Immature natural killer cell (primary cell): ENCODE results near the gene PTPRR. TPM values are rescaled to one million over a fixed set of nuclear protein-coding genes. Genes with fewer than 3 reads are reported as not detected.

ENCODE experiments used
- DNase-seq, 3 donors: peaks; one replicate each; pipeline ENCODE4 v3.0.0; 2022; ENCODE audit warnings: mixed read lengths in 1 of 3
- H3K27ac Mint-ChIP-seq, 6 donors: one replicate each; pipeline ENCODE4 v1.8.0; 2020; ENCODE audit warnings: mixed read lengths in 6 of 6, mild to moderate bottlenecking in 5 of 6, inconsistent platforms in 4 of 6, moderate library complexity in 3 of 6
- H3K27me3 Mint-ChIP-seq, 3 donors: one replicate each; pipeline ENCODE4 v1.8.0; 2020 to 2021; ENCODE audit warnings: low read depth in 3 of 3, mild to moderate bottlenecking in 3 of 3, mixed read lengths in 3 of 3, moderate library complexity in 3 of 3, inconsistent platforms in 1 of 3
- H3K36me3 Mint-ChIP-seq, 3 donors: one replicate each; pipeline ENCODE4 v1.8.0; 2020; ENCODE audit warnings: mixed read lengths in 3 of 3, inconsistent platforms in 2 of 3, mild to moderate bottlenecking in 2 of 3
- H3K4me1 Mint-ChIP-seq, 2 donors: one replicate each; pipeline ENCODE4 v1.8.0; 2020; ENCODE audit warnings: inconsistent platforms in 2 of 2, mild to moderate bottlenecking in 2 of 2, mixed read lengths in 2 of 2, moderate library complexity in 1 of 2
- H3K4me3 Mint-ChIP-seq, 5 donors: one replicate each; pipeline ENCODE4 v1.8.0; 2020; ENCODE audit warnings: mild to moderate bottlenecking in 5 of 5, mixed read lengths in 5 of 5, inconsistent platforms in 3 of 5, moderate library complexity in 3 of 5
- H3K9me3 Mint-ChIP-seq, 6 donors: one replicate each; pipeline ENCODE4 v1.8.0; 2020; ENCODE audit warnings: mild to moderate bottlenecking in 6 of 6, mixed read lengths in 6 of 6, inconsistent platforms in 4 of 6, moderate library complexity in 3 of 6
- polyA plus RNA-seq, 3 donors: library from polyadenylated mRNA; unstranded; fragments of 300-500 nt; fragmentation: Illumina TruSeq; gene quantifications; one replicate each; pipeline ENCODE4 v1.2.3, GENCODE V29; 2021

The PTPRR gene
- polyA plus RNA-seq, 3 donors from 2014 or later, result 2.7 to 7.8 (median 3.0) TPM

- peaks cover 39 to 45% of the 10 kb centered on the region in 2 donors for H3K4me1 Mint-ChIP-seq
- peak overlapping the region; percentile 23 to 89 (median 81) for H3K4me3 Mint-ChIP-seq
- peaks cover 1 to 6% (median 5%) of the 10 kb centered on the region in 3 donors for H3K27me3 Mint-ChIP-seq
- H3K27ac Mint-ChIP-seq, result no peak overlapping the region
- peaks cover 0 to 4% (median 0%) of the 10 kb centered on the region in 3 donors for H3K36me3 Mint-ChIP-seq
- no peak for DNase-seq
- peaks cover 0 to 3% (median 0%) of the 10 kb centered on the region in 6 donors for H3K9me3 Mint-ChIP-seq
Observed at GRCh38 chr12:70608184-70608583, 312.4 kb downstream of the PTPRR start.

- H3K27me3 Mint-ChIP-seq, result peaks cover 0 to 6% (median 5%) of the 10 kb centered on the region in 3 donors
- H3K4me3 Mint-ChIP-seq, result peak overlapping the region in 2 of 5 donors; percentile 11 to 14
- no peak for DNase-seq
- peaks cover 39 to 45% of the 10 kb centered on the region in 2 donors for H3K4me1 Mint-ChIP-seq
- peaks cover 0 to 3% (median 0%) of the 10 kb centered on the region in 6 donors for H3K9me3 Mint-ChIP-seq
- H3K27ac Mint-ChIP-seq, result no peak overlapping the region
- H3K36me3 Mint-ChIP-seq, result peaks cover 0 to 4% (median 0%) of the 10 kb centered on the region in 3 donors
Observed at GRCh38 chr12:70607107-70607506, 313.4 kb downstream of the PTPRR start.

- no peak overlapping the region for H3K27ac Mint-ChIP-seq
- DNase-seq, result no peak
- H3K36me3 Mint-ChIP-seq, result peaks cover 0 to 4% (median 0%) of the 10 kb centered on the region in 3 donors
- peak overlapping the region in 1 of 5 donors; percentile 10 for H3K4me3 Mint-ChIP-seq
- H3K4me1 Mint-ChIP-seq, result peaks cover 39 to 45% of the 10 kb centered on the region in 2 donors
- peaks cover 3 to 9% (median 3%) of the 10 kb centered on the region in 3 donors for H3K27me3 Mint-ChIP-seq
- peaks cover 0 to 3% (median 0%) of the 10 kb centered on the region in 6 donors for H3K9me3 Mint-ChIP-seq
Observed at GRCh38 chr12:70605976-70606375, 314.6 kb downstream of the PTPRR start.

- Mint-ChIP-seq H3K4me3 (no peak overlapping the region), H3K36me3 (peaks cover 0 to 4% (median 0%) of the 10 kb centered on the region in 3 donors), H3K4me1 (peaks cover 34 to 37% of the 10 kb centered on the region in 2 donors), H3K27me3 (peaks cover 0 to 9% (median 3%) of the 10 kb centered on the region in 3 donors), H3K27ac (no peak overlapping the region), H3K9me3 (peaks cover 0 to 3% (median 0%) of the 10 kb centered on the region in 6 donors)
- DNase-seq, result no peak
Observed at GRCh38 chr12:70604662-70605061, 315.9 kb downstream of the PTPRR start.

- DNase-seq, result no peak
- Mint-ChIP-seq H3K27ac (no peak overlapping the region), H3K27me3 (peaks cover 0 to 4% (median 3%) of the 10 kb centered on the region in 3 donors), H3K9me3 (peaks cover 0 to 3% (median 0%) of the 10 kb centered on the region in 6 donors), H3K36me3 (peaks cover 0 to 4% (median 0%) of the 10 kb centered on the region in 3 donors), H3K4me3 (no peak overlapping the region), H3K4me1 (peaks cover 19 to 22% of the 10 kb centered on the region in 2 donors)
Observed at GRCh38 chr12:70603044-70603443, 317.5 kb downstream of the PTPRR start.

GRCh38 chr12:70598467-70599193, 321.9 kb downstream of the PTPRR start:
- no peak for DNase-seq
- Mint-ChIP-seq H3K36me3 (peaks cover 0 to 7% (median 4%) of the 10 kb centered on the region in 3 donors), H3K4me1 (no peaks in the 10 kb centered on the region), H3K4me3 (no peak overlapping the region), H3K9me3 (peaks cover 0 to 2% (median 0%) of the 10 kb centered on the region in 6 donors), H3K27ac (no peak overlapping the region), H3K27me3 (peaks cover 3 to 4% (median 4%) of the 10 kb centered on the region in 3 donors)

- H3K27me3 Mint-ChIP-seq, result peaks cover 0 to 4% (median 2%) of the 10 kb centered on the region in 3 donors
- DNase-seq, result no peak
- peaks cover 3 to 8% (median 7%) of the 10 kb centered on the region in 3 donors for H3K36me3 Mint-ChIP-seq
- H3K4me3 Mint-ChIP-seq, result no peak overlapping the region
- H3K27ac Mint-ChIP-seq, result no peak overlapping the region
- H3K4me1 Mint-ChIP-seq, result peaks cover 3 to 6% of the 10 kb centered on the region in 2 donors
- peaks cover 0 to 2% (median 0%) of the 10 kb centered on the region in 6 donors for H3K9me3 Mint-ChIP-seq
Observed at GRCh38 chr12:70592664-70593063, 327.9 kb downstream of the PTPRR start.

- no peak overlapping the region for H3K27ac Mint-ChIP-seq
Observed at GRCh38 chr12:70590549-70591226, 329.9 kb downstream of the PTPRR start.

GRCh38 chr12:70590051-70590450, 330.5 kb downstream of the PTPRR start:
- peaks cover 3 to 14% (median 4%) of the 10 kb centered on the region in 3 donors for H3K36me3 Mint-ChIP-seq

More at GRCh38 chr12:70590549-70591226, 329.9 kb downstream of the PTPRR start:
- Mint-ChIP-seq H3K4me3 (no peak overlapping the region), H3K4me1 (peaks cover 3 to 6% of the 10 kb centered on the region in 2 donors), H3K36me3 (peaks cover 3 to 14% (median 5%) of the 10 kb centered on the region in 3 donors), H3K27me3 (peaks cover 0 to 6% (median 2%) of the 10 kb centered on the region in 3 donors), H3K9me3 (peaks cover 0 to 2% (median 0%) of the 10 kb centered on the region in 6 donors)
- DNase-seq, result no peak

More at GRCh38 chr12:70590051-70590450, 330.5 kb downstream of the PTPRR start:
- peak; percentile 60 to 68 (median 66) for DNase-seq
- Mint-ChIP-seq H3K4me3 (no peak overlapping the region), H3K9me3 (peaks cover 0 to 2% (median 0%) of the 10 kb centered on the region in 6 donors), H3K4me1 (peaks cover 3 to 6% of the 10 kb centered on the region in 2 donors), H3K27me3 (peaks cover 0 to 6% (median 2%) of the 10 kb centered on the region in 3 donors), H3K27ac (peak overlapping the region in 1 of 6 donors; percentile 68)

Other genes with a start within 250 kb of the PTPRR start
- gene TSPAN8, start 237.3 kb upstream of the PTPRR start, polyA plus RNA-seq, result not detected